HG03064 (cell line): ENCODE data around the gene PROSER3.

ENCODE experiments used
- ATAC-seq: cut with Tn5 transposase; IDR thresholded peaks from one replicate; pipeline ENCODE4 v1.9.1; 2021; ENCODE audit warnings: low read depth; ENCODE audit not compliant: unreplicated experiment

The PROSER3 gene

DNA sequence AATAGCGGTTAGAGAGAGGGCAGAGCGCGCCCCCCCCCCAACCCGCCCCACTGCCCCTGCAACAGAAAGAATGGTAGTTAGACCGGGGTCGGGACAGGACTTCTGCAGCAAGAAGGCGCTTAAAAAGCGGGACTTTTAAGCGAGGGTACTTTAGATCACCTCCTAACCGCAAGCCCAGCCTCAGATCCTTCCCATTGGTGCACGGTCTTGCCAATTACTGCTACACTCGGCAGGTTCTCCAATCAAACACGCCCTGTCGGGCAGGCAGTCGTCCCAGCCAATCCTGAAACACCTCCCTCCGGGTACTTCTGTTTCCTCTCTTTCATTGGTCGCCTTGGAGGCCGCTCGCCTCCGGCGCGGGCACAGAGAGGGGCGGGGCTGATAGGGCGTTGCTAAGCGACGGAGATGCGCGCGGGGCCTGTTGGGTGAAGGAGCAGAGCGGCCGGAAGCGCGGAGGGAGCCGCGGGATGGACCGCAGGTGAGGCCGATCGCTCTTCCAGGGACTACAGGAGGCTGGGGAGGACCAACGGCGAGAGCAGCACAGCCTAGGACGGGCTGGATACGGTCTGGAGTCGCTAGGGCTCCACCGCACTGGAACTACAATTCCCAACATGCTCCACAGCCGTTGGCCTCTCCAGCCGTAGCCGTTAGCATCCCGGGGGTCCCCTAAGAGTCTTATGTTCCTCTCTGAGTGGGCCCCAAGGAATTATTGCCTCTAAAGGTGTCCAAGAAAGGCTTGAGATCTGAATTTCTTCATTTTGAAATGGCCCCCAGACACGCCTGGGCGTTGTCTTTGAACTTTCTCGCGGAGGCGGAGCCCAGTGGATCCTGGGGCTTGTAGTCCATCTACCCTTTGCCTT lies at the start of gene PROSER3:
PROSER3 (plus strand) TSS at position 428 of the 860 bp plus-strand sequence; CDS start at position 468, 40 bp downstream.
- ATAC-seq, result peak; percentile 81

- no peak for ATAC-seq
These were observed 49.6 kb upstream of the PROSER3 start for GRCh38 chr19:35708391-35708790.

- no peak for ATAC-seq
These were observed 46.9 kb upstream of the PROSER3 start for GRCh38 chr19:35710784-35711723.

GRCh38 chr19:35712567-35713505 lies 45.1 kb upstream of the PROSER3 start:
- no peak for ATAC-seq

- ATAC-seq, result no peak
These were observed 44.5 kb upstream of the PROSER3 start for GRCh38 chr19:35713506-35713850.

- ATAC-seq, result no peak
These were observed 44.0 kb upstream of the PROSER3 start for GRCh38 chr19:35713904-35714495.

GRCh38 chr19:35714601-35715354 lies 43.2 kb upstream of the PROSER3 start:
- ATAC-seq, result no peak

DNA sequence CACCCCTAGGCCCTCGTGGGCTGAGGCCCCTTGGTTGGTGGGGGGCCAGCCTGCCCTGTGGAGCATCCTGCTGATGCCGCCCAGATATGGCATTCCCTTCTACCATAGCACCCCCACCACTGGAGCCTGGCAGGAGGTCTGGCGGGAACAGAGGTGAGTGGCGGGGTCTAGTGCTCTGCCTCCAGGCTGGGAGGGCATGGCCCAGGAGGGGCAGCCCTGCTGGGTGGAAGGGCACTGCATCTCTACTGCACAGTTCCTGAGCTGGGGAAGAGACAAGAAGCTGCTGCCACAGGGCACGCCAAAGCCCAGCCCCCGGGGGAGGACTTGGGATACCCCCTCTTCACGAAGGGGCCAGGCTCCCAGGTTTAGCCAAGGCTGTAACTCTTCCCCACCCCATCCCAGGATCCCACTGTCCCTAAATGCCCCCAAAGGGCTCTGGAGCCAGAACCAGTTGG lies 42.6 kb upstream of the PROSER3 start:
- ATAC-seq, result no peak

- no peak for ATAC-seq
These were observed 41.8 kb upstream of the PROSER3 start for GRCh38 chr19:35715981-35716800.

- ATAC-seq, result peak; percentile 43
These were observed 40.9 kb upstream of the PROSER3 start for GRCh38 chr19:35716801-35717664.

DNA sequence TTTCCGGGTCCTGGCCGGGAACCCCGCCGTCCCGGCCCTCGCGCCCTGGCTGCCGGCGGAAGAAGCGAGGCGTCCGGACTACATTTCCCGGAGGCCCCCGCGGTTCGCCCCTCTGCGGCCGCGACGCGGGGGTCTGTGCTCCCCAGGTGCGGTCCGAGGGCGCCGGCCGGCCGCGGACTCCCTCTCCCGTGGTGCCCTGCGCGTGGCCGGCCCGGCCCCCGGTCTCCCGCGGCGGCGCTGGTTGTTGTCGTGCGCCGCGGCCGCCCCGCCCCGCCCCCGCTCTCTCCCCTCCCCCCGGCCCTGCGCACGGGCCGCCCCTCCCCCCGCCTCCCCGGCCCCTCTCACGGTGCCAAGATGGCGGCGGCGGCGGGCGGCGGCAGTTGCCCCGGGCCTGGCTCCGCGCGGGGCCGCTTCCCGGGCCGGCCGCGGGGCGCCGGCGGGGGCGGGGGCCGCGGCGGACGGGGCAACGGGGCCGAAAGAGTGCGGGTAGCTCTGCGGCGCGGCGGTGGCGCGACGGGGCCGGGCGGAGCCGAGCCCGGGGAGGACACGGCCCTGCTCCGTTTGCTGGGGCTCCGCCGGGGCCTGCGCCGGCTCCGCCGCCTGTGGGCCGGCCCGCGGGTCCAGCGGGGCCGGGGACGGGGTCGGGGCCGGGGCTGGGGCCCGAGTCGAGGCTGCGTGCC lies 40.2 kb upstream of the PROSER3 start, which contains the start of gene KMT2B:
KMT2B (plus strand) TSS at position 339 of the 680 bp plus-strand sequence; CDS start at position 355, 16 bp downstream.
- peak; percentile 41 for ATAC-seq

DNA sequence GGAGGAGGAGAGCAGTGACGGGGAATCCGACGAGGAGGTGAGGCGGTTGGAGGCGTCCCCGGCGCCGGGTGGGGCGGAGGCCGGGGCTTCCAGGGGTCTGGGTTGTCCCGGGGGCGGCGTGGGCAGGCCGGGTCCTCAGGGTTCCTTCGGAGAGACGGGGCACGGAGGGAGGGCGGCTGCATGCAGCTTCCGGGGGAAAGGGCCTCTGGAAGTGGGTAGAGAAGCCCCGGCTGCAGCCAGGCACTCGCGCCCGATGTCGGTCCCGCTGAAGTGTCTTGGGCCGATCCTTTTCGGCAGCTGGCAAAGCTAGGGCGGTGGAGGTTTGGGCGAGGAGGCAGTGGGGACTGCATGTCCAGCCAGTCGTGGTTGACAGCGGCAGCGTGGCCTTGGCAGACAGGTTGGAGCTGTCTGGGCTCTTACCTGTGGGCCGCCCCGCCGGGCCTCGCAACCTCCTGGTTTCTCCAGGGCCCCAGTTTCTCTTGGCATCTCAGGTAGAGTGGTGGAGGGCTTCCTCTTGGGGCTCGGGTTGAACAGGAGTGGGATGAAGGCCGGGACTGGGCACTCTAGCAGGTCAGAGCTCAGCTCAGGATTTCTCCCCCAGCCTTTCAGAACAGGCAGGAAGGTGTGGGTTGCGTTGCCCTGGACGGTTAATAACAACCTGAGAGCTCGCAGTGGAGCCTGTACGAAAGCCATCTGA lies 39.5 kb upstream of the PROSER3 start:
- peak; percentile 3 for ATAC-seq

DNA sequence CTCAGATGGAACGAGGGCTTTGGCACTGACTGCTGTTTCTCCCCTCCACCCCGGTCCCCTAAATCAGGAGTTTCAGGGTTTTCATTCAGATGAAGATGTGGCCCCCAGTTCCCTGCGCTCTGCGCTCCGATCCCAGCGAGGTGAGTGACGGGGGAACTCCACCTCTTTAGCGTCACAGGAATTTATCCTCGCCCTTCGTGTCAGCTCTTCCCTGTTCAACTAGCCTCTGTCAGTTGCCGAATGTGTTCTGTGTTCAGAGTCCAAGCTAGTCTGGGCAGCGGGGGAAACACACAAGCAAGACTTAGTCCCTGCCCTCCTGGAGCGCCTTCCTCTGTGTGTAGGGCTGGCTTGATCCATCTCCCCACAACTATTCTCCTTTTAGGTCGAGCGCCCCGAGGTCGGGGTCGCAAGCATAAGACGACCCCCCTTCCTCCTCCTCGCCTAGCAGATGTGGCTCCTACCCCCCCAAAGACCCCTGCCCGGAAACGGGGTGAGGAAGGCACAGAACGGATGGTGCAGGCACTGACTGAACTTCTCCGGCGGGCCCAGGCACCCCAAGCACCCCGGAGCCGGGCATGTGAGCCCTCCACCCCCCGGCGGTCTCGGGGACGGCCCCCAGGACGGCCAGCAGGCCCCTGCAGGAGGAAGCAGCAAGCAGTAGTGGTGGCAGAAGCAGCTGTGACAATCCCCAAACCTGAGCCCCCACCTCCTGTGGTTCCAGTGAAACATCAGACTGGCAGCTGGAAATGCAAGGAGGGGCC lies 38.4 kb upstream of the PROSER3 start:
- no peak for ATAC-seq

GRCh38 chr19:35720163-35720524 lies 37.8 kb upstream of the PROSER3 start:
- ATAC-seq, result no peak

DNA sequence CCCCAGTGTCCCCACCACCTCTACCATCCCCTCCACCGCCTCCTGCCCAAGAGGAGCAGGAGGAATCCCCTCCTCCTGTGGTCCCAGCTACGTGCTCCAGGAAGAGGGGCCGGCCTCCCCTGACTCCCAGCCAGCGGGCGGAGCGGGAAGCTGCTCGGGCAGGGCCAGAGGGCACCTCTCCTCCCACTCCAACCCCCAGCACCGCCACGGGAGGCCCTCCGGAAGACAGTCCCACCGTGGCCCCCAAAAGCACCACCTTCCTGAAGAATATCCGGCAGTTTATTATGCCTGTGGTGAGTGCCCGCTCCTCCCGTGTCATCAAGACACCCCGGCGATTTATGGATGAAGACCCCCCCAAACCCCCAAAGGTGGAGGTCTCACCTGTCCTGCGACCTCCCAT lies 37.3 kb upstream of the PROSER3 start:
- ATAC-seq, result no peak
